HEK293 (cell line): ENCODE results near the gene E2F4.

ENCODE experiments used
- CTCF ChIA-PET: fragments of 350-600 bp; formaldehyde crosslinking; extraction: SDS; loops from one replicate; lab custom pipeline; 2021; ENCODE audit warnings: antibody characterized with exemption; lab: Yijun Ruan, JAX
- POLR2A ChIA-PET: fragments of 300-600 bp; formaldehyde crosslinking; extraction: SDS; loops from one replicate; lab custom pipeline; 2020; ENCODE audit warnings: antibody characterized with exemption, inconsistent platforms; lab: Yijun Ruan, JAX
- H3K27ac ChIP-seq: fragments of 200-500 bp; sonication (Bioruptor generic); 2 replicates; pipeline ENCODE4 v1.5.1; 2014; ENCODE audit warnings: low read depth, low read length, control low read depth, inconsistent platforms; ENCODE audit errors: extremely low read depth
- H3K36me3 ChIP-seq, 2 experiments: fragments of 200-500 bp in 1 of 2; sonication (Bioruptor generic) in 1 of 2; 1 replicate in 1 of 2; 2 replicates in 1 of 2; pipeline ENCODE4 v1.5.1; 2014 to 2017; ENCODE audit warnings: inconsistent platforms in 2 of 2, low read length in 2 of 2; ENCODE audit not compliant: control insufficient read depth in 2 of 2, insufficient read depth in 1 of 2
- H3K4me1 ChIP-seq: fragments of 200-500 bp; sonication (Bioruptor generic); 2 replicates; pipeline ENCODE4 v1.5.1; 2014; ENCODE audit warnings: mild to moderate bottlenecking, low read length, inconsistent platforms; ENCODE audit not compliant: control insufficient read depth, insufficient read depth
- H3K4me3 ChIP-seq: 2 replicates; pipeline ENCODE4 v1.5.1; 2011; ENCODE audit warnings: low read depth, mild to moderate bottlenecking, control low read depth, low read length, moderate library complexity
- H3K9me3 ChIP-seq: fragments of 200-500 bp; sonication (Bioruptor generic); 2 replicates; pipeline ENCODE4 v1.5.1; 2014; ENCODE audit warnings: low read depth, low read length, inconsistent platforms; ENCODE audit not compliant: control insufficient read depth, insufficient read depth
- GLI2 ChIP-seq: fragments of 450-650 bp; formaldehyde crosslinking; IDR thresholded peaks from 2 replicates; pipeline ENCODE4; 2017; ENCODE audit warnings: missing biosample characterization, missing genetic modification characterization, low read depth, borderline replicate concordance
- SCRT2 ChIP-seq: fragments of 450-650 bp; formaldehyde crosslinking; IDR thresholded peaks from 2 replicates; pipeline ENCODE4 v1.5.1; 2016; ENCODE audit warnings: missing biosample characterization, missing genetic modification characterization
- ZBTB1 ChIP-seq: fragments of 450-650 bp; formaldehyde crosslinking; IDR thresholded peaks from 2 replicates; pipeline ENCODE4 v1.5.1; 2016; ENCODE audit warnings: missing biosample characterization, missing genetic modification characterization
- ZFP3 ChIP-seq: fragments of 450-650 bp; formaldehyde crosslinking; IDR thresholded peaks from 2 replicates; pipeline ENCODE4 v1.5.1; 2016; ENCODE audit warnings: low read depth, missing biosample characterization, missing genetic modification characterization
- ZNF19 ChIP-seq: fragments of 450-650 bp; formaldehyde crosslinking; IDR thresholded peaks from 2 replicates; pipeline ENCODE4; 2016; ENCODE audit warnings: missing biosample characterization, missing genetic modification characterization, low read depth
- ZNF354C ChIP-seq: fragments of 450-650 bp; formaldehyde crosslinking; IDR thresholded peaks from 2 replicates; pipeline ENCODE4 v1.5.1; 2016; ENCODE audit warnings: missing biosample characterization, missing genetic modification characterization, low read depth, borderline replicate concordance
- ZNF362 ChIP-seq: fragments of 450-650 bp; formaldehyde crosslinking; IDR thresholded peaks from 2 replicates; pipeline ENCODE4 v1.5.1; 2016; ENCODE audit warnings: missing biosample characterization, missing genetic modification characterization
- ZNF398 ChIP-seq: fragments of 450-650 bp; formaldehyde crosslinking; IDR thresholded peaks from 2 replicates; pipeline ENCODE4 v1.5.1; 2017; ENCODE audit warnings: missing biosample characterization, missing genetic modification characterization
- ZNF449 ChIP-seq: fragments of 450-650 bp; formaldehyde crosslinking; IDR thresholded peaks from 2 replicates; pipeline ENCODE4 v1.5.1; 2017; ENCODE audit warnings: missing biosample characterization, mild to moderate bottlenecking, missing genetic modification characterization, moderate library complexity
- ZNF580 ChIP-seq: fragments of 450-650 bp; formaldehyde crosslinking; IDR thresholded peaks from 2 replicates; pipeline ENCODE4 v1.5.1; 2016; ENCODE audit warnings: missing biosample characterization, missing genetic modification characterization
- ZNF596 ChIP-seq: fragments of 450-650 bp; IDR thresholded peaks from 2 replicates; pipeline ENCODE4 v1.5.0; 2018; ENCODE audit warnings: missing biosample characterization, mild to moderate bottlenecking, missing genetic modification characterization, moderate library complexity
- ZNF777 ChIP-seq: fragments of 450-650 bp; formaldehyde crosslinking; IDR thresholded peaks from 2 replicates; pipeline ENCODE4 v1.5.1; 2017; ENCODE audit warnings: missing biosample characterization, missing genetic modification characterization, borderline replicate concordance
- ZNF791 ChIP-seq: fragments of 450-650 bp; formaldehyde crosslinking; IDR thresholded peaks from 2 replicates; pipeline ENCODE4 v1.5.1; 2016; ENCODE audit warnings: missing biosample characterization, missing genetic modification characterization

Gene E2F4

GRCh38 chr16:67148656-67149275 lies 43.2 kb upstream of the E2F4 start:
- TF ChIP-seq ZNF449 (tag by site-specific recombination) (no peak), ZNF580 (tag by site-specific recombination) (no peak), ZFP3 (tag by site-specific recombination) (peak; percentile 64; the same call in 1 of the 2 replicates), SCRT2 (tag by site-specific recombination) (0 out of 2 replicates have a peak, but pooled peaks have one; percentile 21), ZNF19 (tag by site-specific recombination) (no peak), ZNF354C (tag by site-specific recombination) (no peak), ZNF791 (no peak), ZNF398 (tag by site-specific recombination) (no peak), ZNF596 (tag by site-specific recombination) (no peak), ZNF362 (tag by site-specific recombination) (no peak), ZBTB1 (tag by site-specific recombination) (no peak), ZNF777 (tag by site-specific recombination) (no peak)
- no peaks in the 10 kb centered on the region for H3K9me3 ChIP-seq
- 0 out of 2 replicates have a peak, but pooled peaks cover 3% of the 10 kb centered on the region for H3K4me1 ChIP-seq
- H3K27ac ChIP-seq: no peak overlapping the region
- peaks cover 2 to 59% of the 10 kb centered on the region in 2 experiments; a peak in 2 of 3 replicates for H3K36me3 ChIP-seq
- CTCF ChIA-PET: interaction anchor here (0.7 to 1.4 kb wide), 3 partner anchors 45 to 569 kb away, joined by 3 to 5 read pairs (median 3); partner anchors contain the start of gene CMTM2
- POLR2A ChIA-PET: interaction anchor here (0.6 kb wide), 1 partner anchor 265 kb away, joined by 5 read pairs; no protein-coding TSS in a partner anchor
- H3K4me3 ChIP-seq: no peak overlapping the region

- H3K4me3 ChIP-seq: no peak overlapping the region
- no peak overlapping the region for H3K27ac ChIP-seq
- H3K36me3 ChIP-seq: peaks cover 0 to 52% of the 10 kb centered on the region in 2 experiments; a peak in 1 of 3 replicates
- TF ChIP-seq GLI2 (tag by site-specific recombination): no peak
- TF ChIP-seq ZFP3 (tag by site-specific recombination): 0 out of 2 replicates have a peak, but pooled peaks have one; percentile 3
- POLR2A ChIA-PET: interaction anchor here (0.6 kb wide), 1 partner anchor 264 kb away, joined by 5 read pairs; no protein-coding TSS in a partner anchor
- no peaks in the 10 kb centered on the region for H3K9me3 ChIP-seq
- H3K4me1 ChIP-seq: 0 out of 2 replicates have a peak, but pooled peaks cover 3% of the 10 kb centered on the region
- CTCF ChIA-PET: interaction anchor here (0.7 to 1.4 kb wide), 3 partner anchors 46 to 570 kb away, joined by 3 to 5 read pairs (median 3); partner anchors contain the start of gene CMTM2
Observed at GRCh38 chr16:67149276-67150046, 42.5 kb upstream of the E2F4 start.
